HG02798 (cell line): ENCODE data around the gene ABCA7.

Source experiments
- ATAC-seq: cut with Tn5 transposase; IDR thresholded peaks from one replicate; pipeline ENCODE4 v1.9.1; 2021; ENCODE audit warnings: mild to moderate bottlenecking; ENCODE audit not compliant: unreplicated experiment, poor library complexity

The ABCA7 gene

DNA sequence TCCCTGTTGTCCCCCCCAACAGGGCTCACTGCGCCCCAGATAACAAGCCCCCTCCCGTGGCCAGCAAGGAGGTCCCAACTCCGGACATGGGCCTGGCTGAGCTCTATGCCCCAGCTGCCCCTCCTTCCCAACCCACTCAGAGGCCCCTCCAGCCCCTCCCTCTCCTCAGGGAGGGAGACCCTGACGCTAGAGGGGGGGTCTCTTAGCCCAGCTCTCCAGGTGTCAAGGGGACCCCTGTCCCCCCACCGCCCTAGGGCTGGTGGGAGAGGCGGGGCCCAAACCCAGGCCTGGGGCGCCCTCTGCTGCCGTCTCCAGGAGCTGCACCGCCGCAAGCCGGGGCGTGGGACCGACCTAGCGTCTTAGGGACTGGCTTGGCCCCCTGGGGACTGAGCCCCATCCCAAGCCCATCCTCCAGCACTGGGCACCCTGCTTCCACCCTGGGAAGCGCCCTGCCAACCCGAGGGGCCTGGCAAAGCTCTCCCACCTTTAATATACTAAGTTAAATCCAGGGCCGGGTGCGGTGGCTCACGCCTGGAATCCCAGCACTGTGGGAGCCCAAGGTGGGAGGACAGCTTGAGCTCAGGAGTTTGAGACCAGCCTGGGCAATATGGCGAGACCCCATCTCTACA, 38.3 kb upstream of the ABCA7 start:
- no peak for ATAC-seq

DNA sequence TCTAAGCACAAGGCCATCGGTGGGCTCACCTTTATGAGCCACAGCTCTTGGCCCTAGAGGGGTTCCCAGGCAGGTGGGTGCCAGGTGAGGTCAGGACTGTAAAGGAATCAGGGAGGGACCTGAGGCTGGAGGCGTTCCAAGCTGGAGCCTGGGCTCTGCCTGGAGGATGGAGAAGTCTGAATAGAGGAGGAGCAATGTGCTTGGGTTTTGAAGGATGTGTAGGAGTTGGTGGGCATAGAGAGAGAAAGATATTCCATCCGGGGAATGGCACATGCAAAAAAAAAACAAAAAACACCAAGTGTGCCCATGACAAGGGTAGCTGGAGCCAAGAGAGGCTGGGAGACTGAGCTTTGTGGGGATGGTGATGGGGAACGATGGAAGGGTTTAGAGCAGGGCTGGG, 37.3 kb upstream of the ABCA7 start:
- ATAC-seq, result no peak

DNA sequence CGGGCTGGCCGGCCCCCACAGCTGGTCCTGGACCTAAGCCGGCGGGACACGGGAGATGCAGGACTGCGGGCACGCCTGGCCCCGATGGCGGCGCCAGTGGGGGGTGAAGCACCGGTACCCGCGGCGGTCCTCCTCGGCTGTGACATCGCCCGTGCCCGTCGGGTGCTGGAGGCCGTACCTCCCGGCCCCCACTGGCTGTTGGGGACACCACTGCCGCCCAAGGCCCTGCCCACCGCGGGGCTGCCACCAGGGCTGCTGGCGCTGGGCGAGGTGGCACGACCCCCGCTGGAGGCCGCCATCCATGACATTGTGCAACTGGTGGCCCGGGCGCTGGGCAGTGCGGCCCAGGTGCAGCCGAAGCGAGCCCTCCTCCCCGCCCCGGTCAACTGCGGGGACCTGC, 36.6 kb upstream of the ABCA7 start:
- no peak for ATAC-seq

DNA sequence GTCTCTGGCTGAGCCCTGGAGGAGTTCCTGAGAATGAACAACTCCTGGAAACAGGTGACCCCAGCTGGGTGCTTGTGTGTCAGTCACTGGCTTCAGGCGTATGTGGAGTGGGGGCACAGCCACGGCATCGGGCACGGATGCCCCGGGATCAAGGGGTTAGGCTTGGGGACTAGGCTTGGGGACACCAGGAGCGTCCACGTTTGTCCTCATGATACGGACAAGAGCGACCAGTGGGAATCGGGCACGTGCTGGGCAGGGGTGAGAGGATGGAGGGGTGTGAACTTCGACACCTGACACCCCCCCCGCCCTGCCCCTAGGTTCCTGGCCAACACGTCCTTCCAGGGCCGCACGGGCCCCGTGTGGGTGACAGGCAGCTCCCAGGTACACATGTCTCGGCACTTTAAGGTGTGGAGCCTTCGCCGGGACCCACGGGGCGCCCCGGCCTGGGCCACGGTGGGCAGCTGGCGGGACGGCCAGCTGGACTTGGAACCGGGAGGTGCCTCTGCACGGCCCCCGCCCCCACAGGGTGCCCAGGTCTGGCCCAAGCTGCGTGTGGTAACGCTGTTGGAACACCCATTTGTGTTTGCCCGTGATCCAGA, 35.6 kb upstream of the ABCA7 start:
- no peak for ATAC-seq

DNA sequence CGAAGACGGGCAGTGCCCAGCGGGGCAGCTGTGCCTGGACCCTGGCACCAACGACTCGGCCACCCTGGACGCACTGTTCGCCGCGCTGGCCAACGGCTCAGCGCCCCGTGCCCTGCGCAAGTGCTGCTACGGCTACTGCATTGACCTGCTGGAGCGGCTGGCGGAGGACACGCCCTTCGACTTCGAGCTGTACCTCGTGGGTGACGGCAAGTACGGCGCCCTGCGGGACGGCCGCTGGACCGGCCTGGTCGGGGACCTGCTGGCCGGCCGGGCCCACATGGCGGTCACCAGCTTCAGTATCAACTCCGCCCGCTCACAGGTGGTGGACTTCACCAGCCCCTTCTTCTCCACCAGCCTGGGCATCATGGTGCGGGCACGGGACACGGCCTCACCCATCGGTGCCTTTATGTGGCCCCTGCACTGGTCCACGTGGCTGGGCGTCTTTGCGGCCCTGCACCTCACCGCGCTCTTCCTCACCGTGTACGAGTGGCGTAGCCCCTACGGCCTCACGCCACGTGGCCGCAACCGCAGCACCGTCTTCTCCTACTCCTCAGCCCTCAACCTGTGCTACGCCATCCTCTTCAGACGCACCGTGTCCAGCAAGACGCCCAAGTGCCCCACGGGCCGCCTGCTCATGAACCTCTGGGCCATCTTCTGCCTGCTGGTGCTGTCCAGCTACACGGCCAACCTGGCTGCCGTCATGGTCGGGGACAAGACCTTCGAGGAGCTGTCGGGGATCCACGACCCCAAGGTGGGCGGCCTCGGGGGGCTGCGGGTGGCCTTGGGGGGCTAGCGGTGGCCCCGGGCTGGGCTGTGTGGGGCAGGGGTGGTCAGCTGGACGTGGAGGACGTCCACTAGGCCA, 34.9 kb upstream of the ABCA7 start:
- ATAC-seq, result no peak

DNA sequence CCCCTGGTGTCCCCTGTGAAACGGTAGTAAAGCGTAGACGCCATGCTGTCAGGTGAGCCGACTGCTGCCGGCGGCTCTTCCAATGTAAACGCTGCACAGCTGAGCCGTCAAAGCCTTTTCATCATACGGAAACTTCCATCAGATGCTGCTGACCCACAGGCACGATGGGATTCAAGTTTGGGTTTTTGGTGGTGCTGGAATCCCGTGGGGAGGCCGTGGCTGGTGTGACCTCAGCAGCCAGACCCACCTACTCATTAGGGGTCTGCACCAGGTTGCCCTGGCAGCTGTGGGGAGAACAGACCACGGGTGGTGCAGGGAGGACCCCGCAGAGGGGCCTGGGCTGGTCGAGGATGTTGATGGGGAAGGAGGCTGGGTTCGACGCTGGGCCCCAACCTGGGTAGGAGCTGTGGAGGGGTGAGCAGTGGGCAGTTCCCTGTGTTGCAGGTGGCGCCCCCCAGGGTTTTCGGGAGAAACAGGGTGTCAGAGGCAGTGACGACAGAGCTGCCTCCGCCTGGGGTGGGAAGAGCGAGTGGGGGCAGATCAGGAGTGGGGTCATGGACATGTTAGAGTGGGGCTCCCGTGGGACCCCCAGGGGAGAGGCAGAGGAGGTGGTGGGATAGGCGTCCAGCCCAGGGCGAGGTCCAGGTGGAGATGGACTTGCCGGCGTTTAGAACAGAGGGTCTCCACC, 33.1 kb upstream of the ABCA7 start:
- no peak for ATAC-seq

DNA sequence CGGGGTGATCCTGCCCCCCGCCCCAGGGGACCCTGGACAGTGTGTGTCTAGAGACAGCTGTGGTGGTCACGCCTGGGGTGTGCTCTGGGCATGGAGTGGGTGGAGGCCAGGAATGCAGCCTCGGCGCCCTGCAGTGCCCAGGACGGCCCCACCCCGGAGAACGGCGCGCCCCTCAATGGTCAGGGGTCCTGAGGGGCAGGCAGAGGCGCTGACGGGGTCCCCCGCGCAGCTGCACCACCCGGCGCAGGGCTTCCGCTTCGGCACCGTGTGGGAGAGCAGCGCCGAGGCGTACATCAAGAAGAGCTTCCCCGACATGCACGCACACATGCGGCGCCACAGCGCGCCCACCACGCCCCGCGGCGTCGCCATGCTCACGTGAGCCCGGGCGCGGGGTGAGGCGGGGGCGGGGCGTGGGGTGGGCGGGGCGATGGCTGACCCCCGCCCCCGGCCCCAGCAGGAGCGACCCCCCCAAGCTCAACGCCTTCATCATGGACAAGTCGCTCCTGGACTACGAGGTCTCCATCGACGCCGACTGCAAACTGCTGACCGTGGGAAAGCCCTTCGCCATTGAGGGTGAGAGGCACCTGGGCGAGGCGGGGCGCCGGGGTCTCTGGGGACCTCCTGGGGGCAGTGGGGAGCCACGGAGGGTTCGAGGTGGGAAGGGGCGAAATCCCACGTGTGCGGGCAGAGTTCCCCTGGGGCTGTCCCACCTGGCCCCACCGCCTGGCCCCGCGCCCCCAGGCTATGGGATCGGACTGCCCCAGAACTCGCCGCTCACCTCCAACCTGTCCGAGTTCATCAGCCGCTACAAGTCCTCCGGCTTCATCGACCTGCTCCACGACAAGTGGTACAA, 32.3 kb upstream of the ABCA7 start:
- ATAC-seq, result no peak

DNA sequence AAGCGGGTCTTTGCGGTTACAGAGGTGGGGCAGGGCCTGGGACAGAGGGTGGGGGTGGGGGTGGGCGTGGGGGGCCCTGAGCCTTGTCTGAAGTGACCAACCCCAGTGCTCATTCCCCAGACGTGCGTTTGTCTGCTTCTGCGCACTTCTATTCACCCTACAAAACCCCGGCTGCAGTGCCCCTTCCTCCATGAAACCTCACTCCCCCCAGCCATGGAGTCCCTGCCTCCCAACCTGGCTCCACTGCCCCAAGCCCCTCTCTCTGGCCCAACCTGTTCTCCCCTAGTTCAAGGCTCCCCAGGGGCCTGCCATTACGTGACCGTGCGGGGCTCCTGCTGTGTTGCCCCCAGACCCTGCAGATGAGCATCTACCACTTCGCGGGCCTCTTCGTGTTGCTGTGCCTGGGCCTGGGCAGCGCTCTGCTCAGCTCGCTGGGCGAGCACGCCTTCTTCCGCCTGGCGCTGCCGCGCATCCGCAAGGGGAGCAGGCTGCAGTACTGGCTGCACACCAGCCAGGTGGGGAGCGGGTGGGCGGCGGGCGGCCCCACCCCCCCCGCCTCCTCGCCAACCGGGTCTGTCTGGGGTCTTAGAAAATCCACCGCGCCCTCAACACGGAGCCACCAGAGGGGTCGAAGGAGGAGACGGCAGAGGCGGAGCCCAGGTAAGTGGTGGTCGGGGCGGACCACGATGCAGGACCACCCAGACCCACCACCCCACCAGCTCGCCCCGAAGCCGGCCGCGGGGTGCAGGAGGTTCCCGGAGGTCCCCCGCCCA, 31.5 kb upstream of the ABCA7 start:
- no peak for ATAC-seq

DNA sequence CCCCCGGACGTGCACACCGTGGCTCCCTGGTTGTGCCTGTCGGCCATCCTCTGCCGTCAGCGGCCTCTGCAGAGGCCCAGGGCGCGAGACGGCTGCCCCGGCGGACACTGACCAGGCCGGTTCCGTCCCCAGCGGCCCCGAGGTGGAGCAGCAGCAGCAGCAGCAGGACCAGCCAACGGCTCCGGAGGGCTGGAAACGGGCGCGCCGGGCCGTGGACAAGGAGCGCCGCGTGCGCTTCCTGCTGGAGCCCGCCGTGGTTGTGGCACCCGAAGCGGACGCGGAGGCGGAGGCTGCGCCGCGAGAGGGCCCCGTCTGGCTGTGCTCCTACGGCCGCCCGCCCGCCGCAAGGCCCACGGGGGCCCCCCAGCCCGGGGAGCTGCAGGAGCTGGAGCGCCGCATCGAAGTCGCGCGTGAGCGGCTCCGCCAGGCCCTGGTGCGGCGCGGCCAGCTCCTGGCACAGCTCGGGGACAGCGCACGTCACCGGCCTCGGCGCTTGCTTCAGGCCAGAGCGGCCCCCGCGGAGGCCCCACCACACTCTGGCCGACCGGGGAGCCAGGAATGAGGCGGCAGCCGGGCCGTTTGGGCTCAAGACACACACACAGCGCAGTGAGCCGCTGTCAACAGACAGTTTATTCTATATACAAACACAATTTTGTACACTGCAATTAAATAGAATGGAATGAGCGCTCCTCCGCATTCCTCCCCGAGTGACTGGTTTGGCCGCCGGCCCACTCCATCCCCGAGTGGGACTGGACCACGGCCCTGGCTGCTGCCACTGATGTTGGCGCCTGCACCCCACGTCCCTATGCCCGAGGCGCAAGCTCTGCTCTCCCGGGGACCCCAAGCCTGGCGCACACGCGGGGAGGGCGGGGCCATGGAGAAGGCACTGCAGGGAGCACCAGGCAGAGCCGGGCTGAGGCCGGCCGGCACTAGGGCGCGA, 30.6 kb upstream of the ABCA7 start:
- no peak for ATAC-seq

DNA sequence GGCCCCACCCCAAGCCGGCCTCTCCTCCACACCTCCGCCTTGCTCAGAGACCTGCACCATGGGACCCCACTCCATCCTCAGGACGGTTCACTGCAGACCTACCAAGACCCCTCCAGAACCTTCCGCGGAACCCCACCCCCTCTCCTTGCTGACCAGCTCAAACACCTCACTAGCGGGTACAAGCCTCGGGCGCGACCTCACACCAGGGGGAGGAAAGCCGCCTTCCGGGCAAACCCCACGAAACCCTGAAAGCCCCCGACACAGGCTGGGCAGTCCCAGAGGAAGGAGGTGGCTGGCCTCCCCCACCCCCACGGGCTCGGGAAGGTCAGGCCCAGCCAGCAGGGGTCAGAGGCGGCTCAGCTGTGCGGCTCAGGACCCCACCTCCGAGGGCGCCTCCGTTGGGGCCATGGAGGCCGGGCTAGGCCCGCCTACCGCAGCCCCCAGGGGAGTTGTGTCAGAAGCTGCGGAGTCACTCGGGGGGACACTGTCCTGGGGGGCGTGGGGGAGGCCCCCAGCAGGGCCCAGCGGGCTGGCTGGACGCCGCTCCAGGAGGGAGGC, 29.8 kb upstream of the ABCA7 start:
- ATAC-seq, result no peak

DNA sequence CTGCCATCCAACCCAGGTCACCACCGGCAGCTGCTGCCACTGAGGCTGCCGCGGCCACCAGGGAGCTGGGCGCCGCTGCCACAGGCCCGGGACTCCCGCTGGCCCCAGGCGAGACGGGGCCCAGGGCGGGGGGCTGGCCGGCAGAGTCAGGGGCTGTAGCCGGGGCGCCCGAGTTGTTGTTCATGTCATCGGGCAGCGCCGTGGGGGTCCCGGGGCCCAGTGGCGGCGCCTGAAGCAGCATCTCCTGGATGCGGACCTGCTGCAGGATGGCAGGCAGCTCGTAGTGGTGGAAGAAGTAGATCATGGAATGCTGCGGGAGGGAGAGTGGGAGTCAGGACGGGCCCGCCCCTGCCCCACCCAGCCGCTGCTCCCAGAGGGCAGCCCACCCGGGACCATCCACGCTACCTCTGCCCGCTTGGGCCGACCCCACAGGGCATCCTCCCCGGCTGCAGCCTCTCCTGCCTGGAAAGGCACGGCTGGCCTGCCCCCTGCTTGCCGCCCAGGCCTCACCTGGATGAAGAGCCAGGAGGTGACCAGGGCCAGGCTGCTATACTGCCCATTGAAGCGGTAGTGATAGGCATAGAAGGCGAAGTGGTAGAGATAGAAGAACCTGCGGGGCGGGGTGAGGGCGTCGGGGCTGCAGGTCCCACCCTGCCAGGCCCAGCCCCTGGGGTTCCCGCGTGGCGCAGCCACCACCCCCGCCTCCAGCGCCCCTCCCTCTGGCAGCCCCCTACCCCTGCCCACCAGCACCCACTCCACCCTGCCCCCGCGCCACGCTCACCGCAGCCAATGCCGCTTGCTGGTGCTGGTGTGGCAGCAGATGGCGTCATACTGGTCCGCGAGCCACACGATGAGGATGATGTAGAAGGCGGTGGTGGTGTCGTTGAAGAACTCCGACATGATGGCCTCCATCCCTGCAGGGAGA, 29.1 kb upstream of the ABCA7 start:
- no peak for ATAC-seq

DNA sequence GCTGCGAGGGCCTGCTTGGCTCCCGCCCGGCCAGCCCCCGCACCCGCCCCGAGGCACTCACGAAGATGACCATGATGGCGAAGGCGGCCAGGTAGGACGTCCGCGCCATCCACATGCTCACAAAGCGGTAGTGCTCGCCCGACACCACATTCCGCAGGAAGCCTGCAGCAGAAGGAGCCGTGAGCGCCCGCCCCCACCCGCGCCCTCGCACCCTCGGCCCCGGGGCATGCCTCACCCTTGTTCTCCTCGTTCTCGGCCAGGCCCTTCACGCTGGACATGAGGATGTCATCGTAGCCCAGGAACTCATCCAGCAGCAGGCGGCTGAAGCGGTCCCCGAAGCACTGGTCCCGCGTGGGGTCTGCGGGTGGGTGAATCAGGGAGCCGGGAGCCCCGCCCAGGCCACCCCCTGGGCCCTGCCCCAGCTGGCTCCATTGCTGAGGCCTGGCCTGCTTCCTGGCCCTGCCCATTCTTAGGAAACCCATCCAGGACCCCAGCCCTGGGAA, 28.0 kb upstream of the ABCA7 start:
- ATAC-seq, result no peak

DNA sequence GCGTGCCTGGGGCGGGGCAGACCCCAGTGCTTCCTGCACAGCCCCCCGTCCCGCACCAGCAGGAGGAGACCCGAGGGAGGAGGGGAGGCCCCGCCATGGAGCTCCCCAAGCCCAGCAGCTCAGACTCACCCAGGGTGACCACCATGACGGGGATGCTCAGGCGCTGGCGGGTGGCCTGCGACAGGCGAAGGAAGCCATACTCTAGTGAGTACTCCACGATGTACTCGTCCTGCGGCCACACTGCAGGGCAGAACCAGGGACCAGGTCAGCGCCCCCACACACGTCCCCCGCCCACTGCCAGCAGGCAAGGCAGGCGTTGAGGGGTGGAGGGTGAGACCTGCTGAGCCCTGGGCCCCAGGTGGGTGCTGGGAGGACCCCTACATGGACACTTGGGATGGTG, 27.6 kb upstream of the ABCA7 start:
- no peak for ATAC-seq

DNA sequence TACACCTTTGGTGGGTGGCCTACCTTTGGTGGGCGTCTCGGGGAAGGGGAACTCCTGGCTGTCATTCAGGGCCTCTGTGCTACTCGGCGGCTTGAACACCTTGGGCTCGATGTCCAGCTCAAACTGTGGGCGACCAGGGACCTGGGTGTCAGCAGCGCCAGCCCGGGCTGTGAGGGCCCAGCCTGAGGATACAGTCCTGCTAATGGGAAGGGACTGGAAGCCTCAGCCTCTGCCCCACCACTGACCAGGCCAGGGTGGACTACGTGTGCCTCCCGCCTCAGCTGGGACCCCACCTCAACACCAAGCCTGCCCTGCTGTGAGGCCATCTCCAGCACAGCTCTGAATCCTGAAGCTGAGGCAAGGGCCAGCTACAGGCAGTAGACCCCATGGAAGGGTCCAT, 26.7 kb upstream of the ABCA7 start:
- ATAC-seq, result no peak

DNA sequence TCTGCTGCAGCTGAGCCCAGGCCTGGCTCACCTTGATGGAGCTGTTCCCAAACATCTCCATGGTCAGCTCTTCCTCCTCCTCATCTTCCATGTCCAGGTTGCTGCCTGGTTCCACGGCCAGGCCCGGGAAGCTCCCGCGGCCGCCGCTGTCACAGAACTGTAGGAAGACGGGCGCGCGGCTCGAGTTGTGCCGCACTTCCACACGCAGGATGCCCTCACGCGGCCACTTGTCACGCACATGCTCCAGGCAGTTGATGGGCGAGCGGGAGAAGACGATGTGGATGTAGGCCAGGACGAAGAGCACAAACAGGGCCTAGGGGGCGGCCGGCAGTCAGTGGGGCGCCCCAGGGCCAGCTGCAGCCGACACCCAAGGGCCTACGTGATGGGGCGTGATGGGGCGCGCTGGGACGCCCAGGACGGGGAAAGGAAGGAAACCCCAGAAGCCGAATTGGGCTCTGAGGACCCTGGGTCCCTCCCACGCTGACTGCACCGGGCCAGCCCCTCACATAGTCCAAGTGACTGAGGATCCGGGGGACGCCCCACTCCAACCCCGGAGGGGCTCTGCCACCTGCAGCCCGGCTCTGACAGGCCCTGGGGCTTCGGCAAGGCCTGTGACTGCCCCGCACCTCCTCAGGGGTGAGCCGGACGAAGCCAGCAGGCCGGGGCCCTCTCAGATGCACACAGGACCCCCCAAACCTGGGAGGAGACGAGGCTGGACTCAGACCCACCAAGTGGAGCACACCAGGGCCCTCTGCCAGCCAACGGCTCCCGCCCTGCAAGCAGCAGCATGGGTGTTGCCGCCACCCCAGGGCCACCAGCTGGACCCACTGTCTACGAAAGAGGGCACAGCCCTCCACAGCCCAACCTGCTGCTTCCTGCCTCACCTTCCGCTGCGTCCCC, 25.5 kb upstream of the ABCA7 start:
- no peak for ATAC-seq
